ENCODE data around the gene DYRK4.

DYRK4 gene

GRCh38 chr12:4630262-4630661 is 68.3 kb downstream of the DYRK4 start:
- DNase-seq, result no peak

- DNase-seq, result no peak
Measured at GRCh38 chr12:4643747-4644146, 81.7 kb downstream of the DYRK4 start.

- no peak for DNase-seq
Measured at GRCh38 chr12:4645023-4645422, 83.0 kb downstream of the DYRK4 start.

GRCh38 chr12:4648104-4648500 is 86.1 kb downstream of the DYRK4 start:
- no peak for DNase-seq

GRCh38 chr12:4648501-4649357 is 86.7 kb downstream of the DYRK4 start, which contains the start of the genes AKAP3 and NDUFA9:
Gene AKAP3, minus strand, starts transcription at chr12:4649051. Its CDS starts 10,855 bp downstream, at chr12:4638196.
Gene NDUFA9, plus strand, starts transcription at chr12:4649114. Its CDS starts 13 bp downstream, at chr12:4649127.
- peak; percentile 89 for DNase-seq

GRCh38 chr12:4649358-4649661 is 87.3 kb downstream of the DYRK4 start:
- no peak for DNase-seq

- no peak for DNase-seq
Measured at GRCh38 chr12:4653257-4653656, 91.2 kb downstream of the DYRK4 start.

GRCh38 chr12:4653691-4654090 is 91.7 kb downstream of the DYRK4 start:
- DNase-seq, result no peak
